ENCODE measurements around the gene ANKRD44.
A peak's percentile ranks its signal among the peaks of the same experiment; 100 is the strongest.

Gene ANKRD44

DNA sequence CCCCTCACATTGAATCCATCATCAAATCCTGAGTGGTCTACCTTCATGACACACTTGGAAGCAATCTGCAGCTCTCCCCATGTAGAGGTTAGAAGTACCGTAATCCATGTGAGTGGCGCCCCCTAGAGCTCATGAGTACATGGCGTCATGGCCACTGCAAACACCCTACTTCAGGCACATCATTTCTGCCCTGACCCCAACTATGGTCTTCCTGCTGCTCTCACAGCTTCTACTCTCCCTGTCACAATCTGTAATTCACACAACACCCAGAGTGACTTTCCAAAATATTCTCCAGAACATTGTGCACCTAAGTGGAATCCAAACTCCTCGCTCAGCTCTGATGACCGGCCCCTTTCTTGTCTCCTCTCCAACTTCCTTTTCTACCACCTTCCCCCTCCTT is 141.9 kb downstream of the ANKRD44 start:
- DNase-seq = no peak

DNA sequence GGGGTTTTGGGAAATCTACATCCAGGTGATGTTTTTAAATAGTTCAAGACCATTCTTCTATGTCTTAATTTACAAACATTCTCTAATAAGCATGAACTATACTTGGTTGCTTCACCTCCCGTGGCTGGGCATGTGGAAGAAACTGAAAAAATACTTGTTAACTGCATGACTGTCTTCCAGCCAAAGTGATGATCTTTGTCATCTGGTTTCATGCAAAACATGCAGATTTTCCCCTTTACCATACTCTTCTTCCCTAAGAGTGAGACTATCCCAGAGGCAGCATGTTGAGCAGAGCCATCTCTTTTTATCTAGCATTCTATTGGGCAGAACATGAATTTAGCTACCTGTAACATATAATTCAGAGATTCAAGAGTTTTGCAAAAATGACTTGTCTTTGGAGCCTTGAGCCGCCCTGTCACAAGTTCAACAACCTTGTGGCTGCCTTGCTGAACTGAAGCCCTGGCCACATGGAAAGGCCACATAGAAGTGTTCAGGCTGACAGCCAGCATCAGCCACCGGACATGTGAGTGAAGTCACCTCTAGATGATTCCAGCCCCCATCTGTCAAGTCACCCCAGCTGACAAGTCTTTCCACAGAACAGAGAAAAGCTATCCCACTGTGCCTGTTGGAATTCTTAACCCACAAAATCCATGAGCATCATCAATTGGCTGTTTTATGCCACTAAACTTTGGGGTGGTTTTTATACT is 142.8 kb downstream of the ANKRD44 start:
- no peak for DNase-seq

DNA sequence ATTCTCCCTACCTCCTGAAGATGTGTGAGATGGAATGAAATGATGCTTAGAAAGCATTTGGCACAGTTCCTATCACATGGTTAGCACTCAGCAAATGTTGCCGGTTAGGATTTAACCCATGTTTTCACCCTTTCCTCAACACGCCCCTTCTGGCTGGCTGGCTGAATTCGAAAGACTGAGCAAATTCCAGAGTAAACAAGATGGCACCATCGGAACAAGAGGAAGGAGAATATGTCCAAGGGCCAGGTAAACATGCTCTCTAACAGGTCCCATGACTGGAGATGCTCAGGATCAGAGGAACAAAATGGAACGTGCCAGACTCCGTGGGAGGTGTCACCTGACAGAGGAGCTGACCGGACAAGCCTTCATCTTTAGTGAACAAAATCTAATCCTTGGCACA is 145.6 kb downstream of the ANKRD44 start:
- DNase-seq = no peak

DNA sequence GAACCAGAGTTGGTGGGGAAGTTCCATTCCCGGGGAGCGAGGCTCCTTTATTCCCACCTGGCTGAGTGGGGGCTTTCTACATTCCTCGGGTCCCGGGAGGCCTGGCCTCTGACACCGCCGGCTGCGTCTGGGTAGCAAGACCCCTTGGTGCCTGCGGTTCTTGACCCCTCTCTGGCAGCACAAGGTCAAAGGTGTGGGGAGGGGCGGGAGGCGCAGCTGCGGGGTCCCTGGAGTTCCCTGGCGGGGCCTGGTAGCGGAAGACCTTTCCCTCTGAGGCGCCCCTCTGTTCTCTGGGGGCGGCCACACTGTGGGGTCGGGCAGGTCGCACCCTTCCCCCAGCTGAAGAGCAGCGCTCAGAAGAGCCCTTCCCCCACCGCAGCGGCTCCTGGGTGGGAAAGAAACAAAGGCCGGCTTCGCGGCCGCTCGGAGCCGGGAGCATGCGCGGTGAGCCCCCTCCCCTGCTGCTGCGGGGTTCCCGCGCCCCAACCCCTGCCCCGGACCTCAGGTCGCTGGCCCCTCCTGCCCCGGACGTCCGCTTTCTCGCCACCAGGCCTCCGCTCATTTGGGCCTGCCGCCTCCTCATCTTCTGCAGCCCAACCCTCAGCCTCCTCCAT is 146.3 kb downstream of the ANKRD44 start:
- no peak for DNase-seq

DNA sequence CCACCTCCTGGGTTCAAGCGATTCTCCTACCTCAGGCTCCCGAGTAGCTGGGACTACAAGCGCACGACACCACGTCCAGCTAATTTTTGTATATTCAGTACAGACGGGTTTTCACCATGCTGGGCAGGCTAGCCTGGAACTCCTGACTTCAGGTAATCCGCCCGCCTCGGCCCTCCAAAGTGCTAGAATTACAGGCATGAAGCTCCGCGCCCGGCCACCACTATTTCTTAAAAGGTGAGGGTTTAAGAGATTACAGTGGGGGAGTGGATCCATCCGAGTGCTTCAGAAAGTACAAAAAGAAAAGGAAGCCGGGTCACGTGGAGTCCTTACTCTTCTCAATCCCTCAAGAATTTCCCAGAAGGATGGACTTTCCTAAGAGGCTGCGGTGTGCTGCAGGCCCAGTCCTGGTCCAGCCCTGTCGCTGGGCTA is 146.9 kb downstream of the ANKRD44 start:
- no peak for DNase-seq

DNA sequence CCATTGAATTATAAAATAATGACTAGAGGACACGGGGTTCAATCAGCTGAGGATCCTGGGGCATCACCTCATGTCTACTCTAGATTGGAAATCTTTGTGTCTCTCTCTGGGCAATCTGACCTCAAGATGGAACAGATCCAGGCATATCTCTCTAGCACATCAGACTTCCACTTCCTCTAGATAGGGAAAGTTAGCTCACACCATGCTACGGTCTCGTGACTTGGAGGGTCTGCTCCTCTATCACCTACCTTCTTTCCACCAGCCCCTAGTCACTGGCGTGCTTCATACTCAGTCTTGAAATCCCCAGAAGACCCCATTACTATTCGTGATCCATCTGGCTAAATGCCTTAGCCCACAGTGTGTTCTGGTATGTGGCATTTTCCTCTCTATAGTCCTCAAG is 148.8 kb downstream of the ANKRD44 start:
- DNase-seq = no peak

DNA sequence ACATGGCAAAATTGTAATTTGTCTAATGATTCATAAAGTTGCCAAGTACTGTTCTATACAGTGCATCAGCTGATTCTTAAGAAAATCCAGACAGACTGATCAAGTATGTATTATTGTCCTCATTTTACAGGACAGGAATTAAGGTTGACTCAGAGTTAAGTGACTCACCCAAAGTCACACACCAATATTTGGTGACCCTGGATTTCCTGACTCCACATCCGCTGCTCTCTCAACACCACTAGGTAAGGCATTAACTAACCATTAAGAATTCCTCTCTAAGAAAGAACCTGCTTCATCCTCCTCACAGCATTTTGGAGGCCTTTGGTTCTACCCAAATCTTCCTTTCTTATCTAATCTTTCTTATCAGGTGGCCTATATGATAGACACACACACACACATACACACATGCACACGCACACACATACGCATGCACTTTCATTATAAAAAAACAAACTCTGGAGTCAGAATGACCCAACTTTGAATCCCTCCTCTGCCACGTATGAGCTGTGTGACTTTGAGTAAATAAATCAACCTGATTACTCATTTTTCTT is 150.8 kb downstream of the ANKRD44 start:
- DNase-seq = no peak

DNA sequence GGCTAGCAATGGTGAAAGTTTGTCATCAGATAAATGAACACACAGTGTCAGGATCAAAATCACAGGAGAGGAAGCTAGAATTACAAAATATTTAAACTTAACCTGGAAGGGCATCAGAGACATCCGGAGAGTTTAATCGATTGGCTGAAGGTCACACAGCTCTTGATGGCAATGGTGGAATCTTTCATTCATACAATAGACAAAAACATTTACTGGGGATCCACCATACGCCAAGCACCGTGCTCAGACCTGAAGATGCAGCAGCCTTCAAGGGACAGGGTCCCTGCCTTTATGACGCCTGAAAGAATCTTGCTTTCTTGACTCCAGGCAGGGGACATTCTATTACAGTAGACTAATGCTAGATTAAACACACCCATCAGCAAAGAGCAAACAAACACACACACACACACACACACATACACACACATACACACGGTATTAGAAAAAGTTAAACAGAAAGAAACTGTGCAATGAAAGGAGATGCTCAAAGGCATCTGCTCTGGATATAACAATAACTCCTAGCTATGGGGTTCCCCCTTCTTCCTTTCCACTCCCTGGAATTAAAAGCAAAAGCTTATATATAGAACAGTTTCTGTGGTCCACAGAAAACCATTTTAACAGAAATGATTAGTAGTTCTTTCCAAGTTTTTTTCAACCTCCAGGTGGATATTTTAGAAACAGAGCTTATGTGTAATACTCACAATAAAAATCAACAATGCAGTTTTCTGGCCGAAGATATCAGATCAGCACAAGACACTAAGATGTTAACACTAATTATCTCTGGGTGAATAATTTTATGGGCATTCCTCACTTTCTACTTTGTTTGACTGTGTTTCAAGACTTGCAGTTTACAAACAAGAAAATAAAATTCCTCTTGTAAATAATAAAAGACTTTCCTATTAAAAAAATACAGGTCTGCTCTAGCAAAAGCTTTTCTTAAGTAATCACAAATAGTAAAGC is 151.7 kb downstream of the ANKRD44 start:
- no peak for DNase-seq

DNA sequence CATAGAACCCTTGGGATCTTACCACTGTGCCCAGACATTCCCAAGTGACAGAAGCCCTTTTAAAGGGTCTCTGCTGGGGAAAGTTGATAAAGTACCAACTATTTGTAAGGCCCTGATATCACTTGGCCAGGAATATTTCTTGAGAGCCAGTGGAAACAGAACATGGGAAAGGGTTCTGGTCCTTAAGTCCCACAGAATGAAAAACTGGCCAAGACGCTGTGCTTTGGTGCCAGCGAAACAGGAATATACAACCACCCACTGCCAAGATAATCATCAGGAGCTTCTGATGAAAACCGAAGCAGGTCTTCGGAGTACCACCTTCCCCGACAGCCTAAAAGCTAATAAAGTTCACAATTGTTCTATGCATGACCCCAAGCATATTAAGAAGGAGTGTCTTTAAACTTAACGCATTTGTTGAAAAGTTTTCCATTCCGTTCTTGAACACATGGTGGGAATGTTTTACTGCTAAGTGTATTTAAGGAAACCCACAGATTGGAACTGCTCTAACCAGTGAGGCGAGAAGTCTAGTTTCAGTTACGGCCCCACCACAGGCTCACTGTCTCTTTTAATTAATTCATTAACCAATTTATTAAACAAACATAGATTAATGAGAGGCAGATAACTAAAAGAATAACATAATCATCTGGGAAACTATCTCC is 152.6 kb downstream of the ANKRD44 start:
- no peak for DNase-seq

DNA sequence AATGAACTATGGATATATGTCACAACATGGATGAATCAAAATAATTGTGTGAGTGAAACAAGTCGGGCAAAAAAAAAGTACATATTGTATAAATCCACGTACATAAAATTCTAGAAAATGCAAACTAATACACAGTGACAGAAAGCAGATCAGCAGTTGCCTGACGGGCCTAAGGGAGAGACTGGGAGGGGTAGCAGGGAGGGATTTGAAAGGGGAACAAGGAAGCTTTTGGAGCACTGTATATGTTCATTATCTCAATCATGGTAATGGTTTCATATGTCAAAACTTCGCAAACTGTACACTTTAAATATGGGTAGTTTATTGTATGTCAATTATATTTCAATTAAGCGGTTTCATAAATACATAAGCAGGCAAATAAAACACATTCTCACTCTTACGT is 153.8 kb downstream of the ANKRD44 start:
- no peak for DNase-seq

DNA sequence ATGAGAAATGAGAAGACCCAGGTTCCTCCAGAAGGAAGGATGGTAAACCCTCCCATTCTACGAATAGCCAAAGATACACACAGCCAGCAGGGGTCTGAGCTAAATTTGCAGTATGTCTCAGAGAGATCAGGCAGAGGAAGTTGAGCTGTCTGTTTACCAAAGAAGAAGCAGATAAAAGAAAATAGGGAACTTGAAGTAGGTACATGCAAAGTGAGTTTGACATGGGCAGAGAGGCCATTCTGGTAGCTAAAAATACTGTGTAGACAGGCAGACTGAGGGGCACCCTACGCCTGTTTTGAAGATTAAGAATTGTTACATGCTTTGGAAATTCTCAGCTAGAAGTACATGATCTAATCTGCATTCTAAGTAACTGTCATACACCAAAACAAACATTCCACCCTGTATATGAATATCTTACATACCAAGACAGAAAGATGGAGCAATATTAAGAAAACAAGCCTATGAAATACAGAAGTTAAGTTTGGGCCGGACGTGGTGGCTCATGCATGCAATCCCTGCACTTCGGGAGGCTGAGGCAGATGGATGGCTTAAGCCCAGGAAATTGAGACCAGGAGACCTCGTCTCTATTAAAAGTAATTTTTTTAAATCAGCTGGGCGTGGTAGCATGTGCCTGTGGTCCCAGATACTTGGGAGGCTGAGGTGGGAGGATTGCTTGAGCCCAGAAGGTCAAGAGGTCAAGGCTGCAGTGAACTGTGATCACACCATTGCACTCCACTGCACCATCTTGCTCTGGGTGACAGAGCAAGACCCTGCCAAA is 157.9 kb downstream of the ANKRD44 start:
- DNase-seq = no peak

DNA sequence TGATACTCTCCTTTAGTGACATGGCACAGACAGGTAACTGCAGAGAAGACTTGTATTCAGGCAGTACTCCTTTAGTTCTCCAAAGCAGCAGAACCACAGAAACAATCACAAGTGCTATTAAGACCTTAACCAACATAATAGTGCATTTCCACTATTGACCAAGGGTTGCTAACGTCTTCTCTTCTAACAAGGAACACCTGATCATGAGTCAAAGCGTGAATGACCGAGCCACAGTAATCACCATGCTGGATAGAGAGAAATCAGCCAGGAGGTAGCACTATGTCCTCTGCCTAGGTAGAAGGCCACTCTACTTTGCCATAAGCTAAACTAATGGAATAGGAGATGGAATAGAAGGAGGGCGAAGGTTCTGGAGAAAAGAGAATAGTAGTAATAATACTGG is 161.0 kb downstream of the ANKRD44 start:
- no peak for DNase-seq

DNA sequence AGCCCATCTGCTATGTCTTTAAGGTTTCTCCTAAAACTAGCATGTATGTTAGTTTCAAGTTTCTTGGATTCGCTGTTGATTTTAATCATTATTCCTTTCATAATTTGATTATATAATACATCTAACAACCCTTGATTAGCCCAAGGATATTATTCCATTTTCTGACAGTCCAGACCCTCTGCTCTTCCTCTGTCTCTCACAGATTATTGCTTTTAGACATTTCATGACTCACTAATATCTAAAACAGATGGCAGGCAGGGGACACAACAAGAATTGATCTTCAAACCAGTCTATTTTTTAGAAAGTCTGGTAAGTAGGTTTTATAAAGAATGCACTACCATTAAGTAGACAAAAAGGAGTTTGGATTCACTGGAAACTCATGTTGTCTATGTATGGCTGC is 162.2 kb downstream of the ANKRD44 start:
- DNase-seq = no peak

DNA sequence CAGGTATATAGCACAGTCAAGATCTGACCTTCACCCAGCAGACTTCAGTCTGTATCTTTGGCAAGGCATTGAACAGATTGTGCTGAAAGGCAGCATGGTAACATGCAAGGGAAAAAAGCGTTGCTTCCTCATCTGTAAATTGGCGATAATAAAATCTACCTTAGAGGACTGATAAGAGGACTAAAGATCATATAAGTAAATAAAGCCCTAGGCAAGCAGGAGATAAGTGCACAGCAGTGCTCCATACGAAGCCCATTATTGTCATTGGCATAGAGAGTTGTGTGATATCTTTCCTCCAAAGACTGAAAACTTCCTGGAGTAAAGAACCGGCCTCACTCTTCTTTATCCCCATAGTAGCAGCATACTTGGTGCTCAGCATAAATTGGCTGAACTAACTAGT is 162.6 kb downstream of the ANKRD44 start:
- no peak for DNase-seq

DNA sequence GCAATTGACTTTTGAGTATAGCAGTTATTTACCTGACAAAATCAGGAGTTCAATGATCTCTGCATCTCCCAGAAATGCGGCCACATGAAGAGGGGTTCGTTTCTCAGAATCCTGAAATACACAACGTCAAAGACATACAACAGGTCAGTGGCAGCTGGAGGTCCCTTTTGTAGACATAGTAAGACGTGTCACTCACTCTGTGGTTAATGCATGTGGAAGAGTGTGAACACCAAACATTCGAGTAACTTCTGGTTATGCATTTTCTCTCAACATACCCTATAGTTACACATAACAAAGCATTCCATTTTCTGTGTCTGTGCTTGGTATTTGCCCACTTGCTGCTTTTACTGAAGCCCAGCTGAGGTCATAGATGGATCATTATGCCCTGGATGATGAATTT is 163.6 kb downstream of the ANKRD44 start:
- no peak for DNase-seq

DNA sequence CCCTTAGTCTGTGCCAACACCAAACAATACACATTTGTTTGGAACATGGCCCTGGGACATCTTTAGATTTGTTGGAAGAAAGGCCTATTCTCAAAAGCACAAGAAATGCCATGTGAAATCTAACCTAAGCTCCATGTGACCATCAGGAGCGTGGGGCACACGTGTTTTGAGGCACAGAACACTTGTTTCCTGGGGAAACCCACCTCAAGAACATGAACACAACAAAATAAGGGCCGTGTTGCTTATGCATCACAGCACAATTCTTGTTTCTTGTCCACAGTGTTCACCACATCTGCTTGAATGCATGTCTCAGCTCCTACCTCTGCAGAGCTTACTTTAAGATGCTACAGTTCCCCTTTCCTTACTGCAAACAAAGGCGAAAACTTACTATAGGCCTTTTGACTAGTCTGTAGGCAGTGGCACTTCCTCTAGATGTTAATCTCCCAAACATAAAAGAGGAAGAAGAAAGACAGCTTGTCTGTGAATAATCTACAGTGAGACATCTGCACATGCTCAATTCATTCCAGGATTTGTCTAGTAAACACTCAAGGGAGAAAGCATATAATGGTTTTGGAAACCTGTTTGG is 165.0 kb downstream of the ANKRD44 start:
- peak; percentile 82 for DNase-seq

DNA sequence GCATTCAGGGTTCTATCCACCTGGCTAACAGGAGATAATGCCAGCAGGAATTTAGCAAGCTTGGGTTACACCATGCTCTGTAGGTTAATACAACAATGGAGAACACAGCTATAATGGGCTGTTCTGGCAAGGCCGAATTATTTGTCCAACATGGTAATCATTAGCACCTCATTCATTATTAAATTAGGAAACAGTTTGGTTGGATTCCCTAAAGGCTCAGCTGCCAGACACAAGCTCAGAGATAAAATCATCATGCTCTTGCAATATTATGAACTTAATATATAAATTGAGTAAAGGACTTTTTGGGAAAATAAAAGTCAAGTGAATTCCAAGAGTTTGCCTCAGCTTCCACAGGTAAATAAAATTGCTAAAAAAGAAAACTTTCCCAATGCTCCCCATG is 166.4 kb downstream of the ANKRD44 start:
- no peak for DNase-seq

DNA sequence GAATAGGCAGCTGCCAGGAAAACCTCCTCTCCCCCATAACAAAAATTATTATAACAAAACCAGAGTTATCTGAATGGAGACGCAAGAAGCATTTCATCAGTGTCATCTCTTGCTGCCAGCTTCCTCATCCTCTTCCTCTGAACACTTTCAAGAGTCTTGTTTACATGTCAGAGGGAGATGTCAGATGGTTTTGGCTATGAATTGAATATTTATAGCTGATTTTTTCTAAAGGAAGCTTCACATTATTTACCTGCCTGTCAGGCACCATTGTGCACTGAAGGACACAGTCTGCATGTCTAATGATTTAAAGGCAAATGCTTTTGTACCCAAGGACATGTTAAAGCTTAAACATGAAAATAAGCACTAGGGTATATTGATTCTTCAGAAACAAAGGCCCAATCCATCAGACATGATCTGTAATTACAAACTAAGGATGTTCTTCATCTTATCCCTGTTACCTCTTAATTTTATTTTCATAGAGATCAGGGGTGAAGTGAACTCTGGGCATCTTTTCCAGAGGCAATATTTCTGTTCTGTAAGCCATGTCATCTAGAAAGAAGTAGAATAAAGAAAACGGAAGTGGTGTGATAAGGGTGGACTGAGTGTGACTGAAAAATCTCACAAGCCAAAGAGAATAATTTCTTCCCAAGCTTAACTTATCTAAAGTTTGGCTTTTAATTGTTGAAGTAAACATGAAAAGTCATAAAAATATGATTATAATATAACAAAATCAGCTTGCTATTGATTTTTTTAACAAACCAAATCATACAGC is 168.7 kb downstream of the ANKRD44 start:
- peak; percentile 44 for DNase-seq

DNA sequence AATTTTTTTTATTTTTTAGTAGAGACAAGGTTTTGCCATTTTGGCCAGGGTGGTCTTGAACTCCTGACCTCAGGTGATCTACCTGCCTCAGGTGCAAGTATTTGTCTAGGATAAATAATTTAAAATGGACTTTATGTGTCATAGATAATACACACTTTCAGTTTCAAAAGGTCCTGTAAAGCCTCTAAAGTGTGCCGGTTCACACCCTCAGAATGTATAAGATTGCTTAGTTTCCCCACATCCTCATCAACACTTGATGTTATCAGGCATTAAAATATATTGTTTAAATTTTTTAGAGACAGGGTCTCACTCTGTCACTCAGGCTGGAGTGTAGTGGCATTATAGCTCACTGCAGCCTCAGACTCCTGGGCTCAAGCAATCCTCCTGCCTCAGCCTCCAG is 170.5 kb downstream of the ANKRD44 start:
- no peak for DNase-seq

DNA sequence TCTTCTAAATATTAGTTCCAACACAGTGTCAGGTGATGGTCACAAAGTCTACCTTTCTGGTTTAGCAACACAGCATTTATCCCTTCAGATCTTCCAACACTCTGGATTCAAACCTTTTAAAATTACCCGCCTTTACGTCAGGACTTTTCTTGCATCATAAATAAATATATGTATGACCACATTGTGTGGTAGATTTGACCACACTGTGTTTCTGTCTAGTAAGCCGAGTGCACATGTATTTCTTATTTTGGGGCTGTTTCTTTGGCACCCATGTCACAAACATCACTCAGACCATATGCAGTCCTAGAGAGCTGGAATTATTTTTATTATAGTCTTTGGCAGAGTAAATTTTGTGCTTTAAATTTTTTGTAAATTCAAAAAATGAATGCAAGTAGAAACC is 172.1 kb downstream of the ANKRD44 start:
- DNase-seq = no peak
